Transverse colon (tissue), 4 donors: ENCODE measurements around the gene OS9. TPM values are rescaled to one million over a fixed set of nuclear protein-coding genes. Genes with fewer than 3 reads are reported as not detected.

ENCODE experiments used
- DNase-seq: peaks from one replicate; pipeline ENCODE4 v3.0.0-alpha.2; 2019
- H3K27ac ChIP-seq, 4 donors: fragments of 200-600 bp; sonication (generic); 2 replicates each; pipeline ENCODE4 v1.5.1; 2016 to 2018; ENCODE audit warnings: inconsistent platforms in 4 of 4
- H3K27me3 ChIP-seq: fragments of 200-600 bp; sonication (generic); 2 replicates; pipeline ENCODE4 v1.5.1; 2017; ENCODE audit warnings: inconsistent platforms
- H3K36me3 ChIP-seq, 4 donors: fragments of 200-600 bp; sonication (generic); 2 replicates each; pipeline ENCODE4 v1.5.1; 2017 to 2019; ENCODE audit warnings: inconsistent platforms in 4 of 4
- H3K4me1 ChIP-seq, 4 donors: fragments of 200-600 bp; sonication (generic); 2 replicates each; pipeline ENCODE4 v1.5.1; 2017 to 2020; ENCODE audit warnings: inconsistent platforms in 4 of 4
- H3K4me3 ChIP-seq, 4 donors: fragments of 200-600 bp; sonication (generic); 1 replicate in 1 of 4; 2 replicates in 3 of 4; pipeline versions ENCODE4 v1.5.1 to v1.6.1; 2017 to 2019; ENCODE audit warnings: inconsistent platforms in 4 of 4
- H3K9me3 ChIP-seq, 2 donors: fragments of 200-600 bp; sonication (generic); 2 replicates each; pipeline ENCODE4 v1.5.1; 2017 to 2019; ENCODE audit warnings: inconsistent platforms in 2 of 2
- EP300 ChIP-seq: sonication (generic); formaldehyde crosslinking; IDR thresholded peaks from one replicate; pipeline ENCODE4 v1.6.1; 2017; ENCODE audit warnings: antibody characterized with exemption, low read depth
- POLR2A ChIP-seq: fragments of 450-650 bp; IDR thresholded peaks from one replicate; pipeline ENCODE4 v1.6.1; 2016; ENCODE audit warnings: antibody characterized with exemption, mild to moderate bottlenecking, moderate library complexity
- POLR2AphosphoS5 ChIP-seq, 3 donors: sonication (generic); formaldehyde crosslinking; IDR thresholded peaks; one replicate each; pipeline ENCODE4 v1.6.1; 2016; ENCODE audit warnings: antibody characterized with exemption in 3 of 3
- WGBS, 2 donors: methylation state at CpG; one replicate each; pipeline ENCODE4 v1.1.5; 2018; ENCODE audit warnings: low coverage in 1 of 2; 5-methylcytosine and 5-hydroxymethylcytosine counted together
- in situ Hi-C, 4 donors: fragments of 200-750 bp; cut with MboI; loops; one replicate each; pipeline versions ENCODE4 v1.15.0 to v1.15.1; 2017; ENCODE audit warnings: low sequenced_read_pairs in 3 of 4, low pct_ligation_motif_present in 1 of 4, low pct_unique_long_range_greater_than_20kb in 1 of 4
- intact Hi-C: fragments of 100-400 bp; cut with DNase I; formaldehyde crosslinking; loops from one replicate; pipeline ENCODE4 v1.15.1; 2023; ENCODE audit warnings: low total_unique reads
- total RNA-seq, 4 donors: library from RNA; depleted of rRNA; stranded (reverse); fragments of >200 nt; gene quantifications; one replicate each; pipeline ENCODE4 v1.1.0, GENCODE V29; 2016
- TF ChIP-seq, protein P1 (sequence below), 5 experiments: fragments of 200-600 bp in 3 of 5; fragments of 450-650 bp in 2 of 5; sonication (generic) in 3 of 5; IDR thresholded peaks; 1 replicate in 2 of 5; 2 replicates in 3 of 5; pipeline ENCODE4 v1.5.1; 2016 to 2017; ENCODE audit warnings: antibody characterized with exemption in 5 of 5, inconsistent platforms in 3 of 5, mild to moderate bottlenecking in 2 of 5, moderate library complexity in 1 of 5

Gene OS9
- total RNA-seq, 4 donors from 2014 or later, result 187 to 362 (median 249) TPM

- Histone ChIP-seq H3K4me1 (peaks cover 11 to 37% (median 33%) of the 10 kb centered on the region in 4 donors), H3K36me3 (no peaks in the 10 kb centered on the region), H3K27me3 (peaks cover 18% of the 10 kb centered on the region), H3K27ac (peak overlapping the region in 2 of 4 donors; percentile 92 to 97), H3K9me3 (no peaks in the 10 kb centered on the region), H3K4me3 (no peak overlapping the region)
- in situ Hi-C loops (no loop called here), intact Hi-C loops (no loop called here)
- 83% methylated on average over 4 of the region's 4 CpGs; no CpG with 5 or more reads in 1 of the 2 donors for WGBS, 2 donors
- no peak for DNase-seq
- TF ChIP-seq POLR2AphosphoS5 (IDR thresholded peaks at IDR 0.05) (no peak), POLR2A (no peak), EP300 (no peak)
- TF ChIP-seq, protein P1, sequence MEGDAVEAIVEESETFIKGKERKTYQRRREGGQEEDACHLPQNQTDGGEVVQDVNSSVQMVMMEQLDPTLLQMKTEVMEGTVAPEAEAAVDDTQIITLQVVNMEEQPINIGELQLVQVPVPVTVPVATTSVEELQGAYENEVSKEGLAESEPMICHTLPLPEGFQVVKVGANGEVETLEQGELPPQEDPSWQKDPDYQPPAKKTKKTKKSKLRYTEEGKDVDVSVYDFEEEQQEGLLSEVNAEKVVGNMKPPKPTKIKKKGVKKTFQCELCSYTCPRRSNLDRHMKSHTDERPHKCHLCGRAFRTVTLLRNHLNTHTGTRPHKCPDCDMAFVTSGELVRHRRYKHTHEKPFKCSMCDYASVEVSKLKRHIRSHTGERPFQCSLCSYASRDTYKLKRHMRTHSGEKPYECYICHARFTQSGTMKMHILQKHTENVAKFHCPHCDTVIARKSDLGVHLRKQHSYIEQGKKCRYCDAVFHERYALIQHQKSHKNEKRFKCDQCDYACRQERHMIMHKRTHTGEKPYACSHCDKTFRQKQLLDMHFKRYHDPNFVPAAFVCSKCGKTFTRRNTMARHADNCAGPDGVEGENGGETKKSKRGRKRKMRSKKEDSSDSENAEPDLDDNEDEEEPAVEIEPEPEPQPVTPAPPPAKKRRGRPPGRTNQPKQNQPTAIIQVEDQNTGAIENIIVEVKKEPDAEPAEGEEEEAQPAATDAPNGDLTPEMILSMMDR (IDR thresholded peaks at IDR 0.05), result no peak
These were observed 76.8 kb downstream of the OS9 start for GRCh38 chr12:57770734-57771133.

Other genes with a start within 250 kb of the OS9 start
- gene INHBE, start 238.8 kb upstream of the OS9 start, total RNA-seq, result not detected
- 1 to 10 TPM in 1 of 4 donors, under 1 TPM in 2, not detected in 1; 0.41 to 1.2 (median 0.79) TPM for gene GLI1, start 234.3 kb upstream of the OS9 start, total RNA-seq
- gene ARHGAP9, start 214.3 kb upstream of the OS9 start, total RNA-seq, result 10 to 100 TPM in 3 of 4 donors, not detected in 1; 11.7 to 87.2 (median 27.3) TPM
- gene MARS1, start 206.1 kb upstream of the OS9 start, total RNA-seq, result 100 to 1,000 TPM in 2 of 4 donors, 10 to 100 TPM in 2; 39.0 to 184 (median 103) TPM
- gene DDIT3, start 173.6 kb upstream of the OS9 start, total RNA-seq, result 100 to 1,000 TPM in 2 of 4 donors, 10 to 100 TPM in 2; 27.6 to 338 (median 67.6) TPM
- gene MBD6, start 171.3 kb upstream of the OS9 start, total RNA-seq, result 100 to 1,000 TPM in 1 of 4 donors, 10 to 100 TPM in 3; 36.6 to 155 (median 51.0) TPM
- gene DCTN2, start 146.9 kb upstream of the OS9 start, total RNA-seq, result 100 to 1,000 TPM; 154 to 344 (median 175) TPM
- gene KIF5A, start 144.1 kb upstream of the OS9 start, total RNA-seq, result 1 to 10 TPM; 1.3 to 6.2 (median 1.6) TPM
- 100 to 1,000 TPM in 1 of 4 donors, 10 to 100 TPM in 3; 38.4 to 308 (median 45.8) TPM for gene PIP4K2C, start 102.9 kb upstream of the OS9 start, total RNA-seq
- gene DTX3, start 89.3 kb upstream of the OS9 start, total RNA-seq, result 10 to 100 TPM in 1 of 4 donors, 1 to 10 TPM in 3; 8.0 to 10.9 (median 9.6) TPM
- gene ARHGEF25, start 82.7 kb upstream of the OS9 start, total RNA-seq, result 10 to 100 TPM in 3 of 4 donors, 1 to 10 TPM in 1; 6.6 to 35.9 (median 15.3) TPM
- 1 to 10 TPM in 2 of 4 donors, under 1 TPM in 1, not detected in 1; 0.68 to 6.4 (median 2.1) TPM for gene B4GALNT1, start 60.9 kb upstream of the OS9 start, total RNA-seq
- gene AGAP2, start 44.6 kb downstream of the OS9 start, total RNA-seq, result 100 to 1,000 TPM in 1 of 4 donors, 1 to 10 TPM in 3; 1.2 to 125 (median 5.6) TPM
- 10 to 100 TPM; 20.6 to 73.3 (median 42.8) TPM for gene TSPAN31, start 50.9 kb downstream of the OS9 start, total RNA-seq
- 100 to 1,000 TPM in 1 of 4 donors, 10 to 100 TPM in 3; 20.9 to 194 (median 47.8) TPM for gene CDK4, start 58.2 kb downstream of the OS9 start, total RNA-seq
- 10 to 100 TPM in 2 of 4 donors, 1 to 10 TPM in 2; 1.5 to 24.1 (median 9.5) TPM for gene MARCHF9, start 61.0 kb downstream of the OS9 start, total RNA-seq
- 1 to 10 TPM in 2 of 4 donors, under 1 TPM in 1, not detected in 1; 0.40 to 2.5 (median 2.3) TPM for gene CYP27B1, start 72.9 kb downstream of the OS9 start, total RNA-seq
- 1 to 10 TPM; 4.1 to 7.1 (median 4.5) TPM for gene METTL1, start 78.0 kb downstream of the OS9 start, total RNA-seq
- gene EEF1AKMT3, start 78.5 kb downstream of the OS9 start, total RNA-seq, result 1 to 10 TPM; 1.9 to 6.7 (median 4.3) TPM
- 10 to 100 TPM in 3 of 4 donors, 1 to 10 TPM in 1; 1.4 to 23.2 (median 18.9) TPM for gene TSFM, start 88.7 kb downstream of the OS9 start, total RNA-seq
- gene AVIL, start 124.6 kb downstream of the OS9 start, total RNA-seq, result 10 to 100 TPM in 2 of 4 donors, 1 to 10 TPM in 2; 3.0 to 21.1 (median 9.1) TPM
- 100 to 1,000 TPM; 174 to 268 (median 231) TPM for gene CTDSP2, start 152.6 kb downstream of the OS9 start, total RNA-seq
- 10 to 100 TPM in 3 of 4 donors, under 1 TPM in 1; 0.80 to 41.8 (median 24.5) TPM for gene ATP23, start 247.4 kb downstream of the OS9 start, total RNA-seq